Skeletal muscle cell (primary cell): ENCODE data around the gene CGB3.
"Not testable (repeated sequence)": the region's sequence is repeated elsewhere in the genome, so short reads cannot be mapped to it uniquely, and the experiment has no call there.

ENCODE experiments used
- DNase-seq: peaks from one replicate; pipeline ENCODE4 v3.0.0-alpha.2; 2010; ENCODE audit warnings: low read depth
- H3K4me3 ChIP-seq: 2 replicates; pipeline ENCODE4 v1.5.1; 2011; ENCODE audit warnings: low read depth, mild to moderate bottlenecking, control low read depth, low read length, moderate library complexity

Gene CGB3

DNA sequence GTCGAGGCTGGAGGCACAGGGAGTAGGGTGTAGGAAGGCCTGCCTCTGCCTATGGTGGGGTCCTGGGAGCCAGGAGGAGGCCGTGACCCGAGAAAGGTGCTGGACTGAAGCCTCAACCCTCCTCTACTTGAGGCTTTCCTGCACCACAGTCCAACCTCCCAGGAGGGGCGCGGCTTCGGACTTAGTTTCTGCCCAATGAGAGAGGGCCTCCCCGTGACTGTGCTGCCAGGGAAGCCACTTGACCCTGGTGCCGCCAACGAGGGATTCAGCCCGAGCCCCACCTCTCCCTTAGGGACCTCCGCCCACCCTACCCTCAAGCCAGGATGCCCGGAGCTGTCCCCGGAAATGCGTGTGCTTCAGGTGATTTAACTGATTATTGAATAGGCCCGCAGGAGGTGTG lies at the start of gene CGB3:
Gene CGB3, minus strand, starts transcription at position 101 of the 400 bp plus-strand sequence. CDS start 362 bp downstream, outside the sequence.
- H3K4me3 ChIP-seq, DNase-seq: not testable (repeated sequence)

DNA sequence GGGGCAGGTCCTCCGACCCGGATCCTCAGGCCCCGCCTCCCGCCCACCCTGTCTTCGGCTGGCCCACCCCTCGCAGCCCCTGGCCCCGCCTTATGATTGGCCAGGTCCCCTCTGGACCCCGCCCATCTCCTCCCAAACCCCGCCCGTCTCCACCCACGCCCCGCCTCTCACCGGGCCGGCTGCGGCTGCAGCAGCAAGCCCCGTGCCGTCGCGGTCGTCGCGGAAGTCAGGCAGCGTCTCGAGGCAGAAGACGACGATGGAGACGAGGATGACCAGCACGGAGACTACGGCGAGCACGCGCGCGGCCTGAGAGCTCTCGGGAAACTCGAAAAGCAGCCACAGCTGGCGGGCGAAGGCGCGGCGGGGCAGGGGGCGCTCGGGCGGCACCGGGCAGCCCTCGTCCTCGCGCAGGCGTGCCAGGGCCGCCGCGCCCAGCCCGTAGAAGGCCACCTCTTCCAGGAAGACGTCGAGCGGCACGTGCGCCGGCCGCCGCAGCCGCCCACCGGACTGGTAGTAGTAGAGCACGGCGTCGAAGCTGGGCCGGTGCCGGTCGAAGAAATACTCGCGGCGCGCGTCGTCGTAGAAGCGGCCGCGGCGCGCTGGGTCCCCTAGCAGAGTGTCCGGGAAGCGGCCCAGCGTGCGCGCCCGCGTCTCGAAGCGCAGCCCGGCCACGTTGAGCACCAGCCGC lies 47.9 kb upstream of the CGB3 start:
- no peak for DNase-seq
- peak overlapping the region; percentile 15 for H3K4me3 ChIP-seq

DNA sequence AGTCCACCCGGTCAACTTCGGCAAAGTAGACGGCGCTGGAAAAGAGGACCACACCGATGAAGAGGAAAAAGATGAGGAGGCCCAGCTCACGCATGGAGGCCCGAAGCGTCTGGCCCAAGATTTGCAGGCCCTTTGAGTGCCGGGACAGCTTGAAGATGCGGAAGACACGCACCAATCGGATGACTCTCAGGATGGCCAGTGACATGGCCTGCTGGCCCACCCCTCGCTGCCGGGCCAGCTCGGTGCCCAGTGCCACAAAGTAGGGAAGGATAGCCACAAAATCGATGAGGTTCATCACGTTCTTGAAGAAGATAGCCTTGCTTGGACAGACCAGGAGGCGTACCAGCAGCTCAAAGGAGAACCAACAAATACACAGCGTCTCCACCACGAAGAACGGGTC lies 46.3 kb upstream of the CGB3 start:
- no peak overlapping the region for H3K4me3 ChIP-seq
- DNase-seq: no peak

DNA sequence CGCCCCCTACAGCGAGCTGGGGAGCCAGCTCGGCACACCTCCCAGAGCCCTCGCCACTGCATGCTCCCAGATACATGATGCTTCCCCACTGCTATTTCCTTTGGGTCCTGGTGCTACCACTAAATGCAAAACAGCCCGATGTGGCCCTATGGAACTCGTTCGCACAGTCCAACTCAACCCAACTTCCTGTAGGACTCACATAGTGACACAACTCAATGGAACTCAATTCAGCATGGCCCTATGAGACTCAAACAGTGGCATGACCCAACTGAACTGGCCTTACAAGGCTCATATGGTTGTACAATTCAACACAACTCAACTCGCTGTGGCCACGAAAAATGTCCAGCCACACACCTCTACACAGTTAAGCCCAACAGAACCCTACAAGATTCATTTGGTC lies 44.9 kb upstream of the CGB3 start:
- DNase-seq: no peak
- H3K4me3 ChIP-seq: no peak overlapping the region

DNA sequence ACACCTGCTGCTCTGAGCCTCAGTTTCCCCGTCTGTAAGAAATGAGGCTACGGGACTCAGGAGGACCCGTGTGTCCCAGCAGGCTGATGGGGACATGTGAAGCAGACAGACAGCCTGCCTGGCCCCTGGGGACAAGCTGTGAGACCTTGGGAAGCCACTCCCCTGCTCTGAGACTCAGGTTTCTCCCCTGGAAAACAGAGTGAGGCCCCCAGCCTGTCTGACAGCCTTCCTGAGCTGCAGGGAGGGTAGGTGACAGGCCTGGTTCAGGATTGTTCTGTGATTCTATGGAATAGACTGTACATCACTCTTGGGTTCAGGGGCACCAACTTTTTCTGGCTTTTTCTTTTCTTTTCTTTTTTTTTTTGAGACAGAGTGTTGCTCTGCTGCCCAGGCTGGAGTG lies 43.4 kb upstream of the CGB3 start:
- no peak overlapping the region for H3K4me3 ChIP-seq
- DNase-seq: no peak

DNA sequence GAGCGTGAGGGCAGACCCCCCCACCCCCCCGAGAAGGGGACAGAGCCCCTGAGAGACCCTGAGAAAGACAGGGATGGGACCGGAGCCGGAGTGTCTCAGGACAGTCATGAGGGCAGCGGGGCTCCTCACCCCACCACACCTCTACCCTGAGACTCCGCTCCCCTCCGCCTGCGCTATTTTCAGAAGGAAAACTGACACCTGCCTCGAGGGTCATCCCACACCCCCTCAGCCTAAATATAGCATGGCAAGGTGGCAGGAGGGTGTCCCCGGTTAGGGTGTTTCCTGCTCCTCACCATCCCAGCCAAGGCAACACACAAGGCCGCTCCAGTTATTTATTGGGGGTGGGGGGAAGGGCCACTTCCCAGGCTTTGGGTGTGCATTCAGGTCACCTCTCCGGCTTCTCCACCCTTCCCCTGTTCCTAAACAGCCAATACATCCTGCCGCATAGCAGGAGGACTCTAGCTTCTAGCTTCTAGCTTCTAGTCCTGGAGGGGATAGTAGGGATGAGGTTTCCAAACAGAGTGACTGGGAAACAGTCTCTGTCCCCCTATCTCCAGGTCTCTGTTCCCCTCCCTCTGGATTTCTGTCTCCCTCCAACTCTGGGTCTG lies 41.9 kb upstream of the CGB3 start:
- H3K4me3 ChIP-seq: no peak overlapping the region
- DNase-seq: no peak

DNA sequence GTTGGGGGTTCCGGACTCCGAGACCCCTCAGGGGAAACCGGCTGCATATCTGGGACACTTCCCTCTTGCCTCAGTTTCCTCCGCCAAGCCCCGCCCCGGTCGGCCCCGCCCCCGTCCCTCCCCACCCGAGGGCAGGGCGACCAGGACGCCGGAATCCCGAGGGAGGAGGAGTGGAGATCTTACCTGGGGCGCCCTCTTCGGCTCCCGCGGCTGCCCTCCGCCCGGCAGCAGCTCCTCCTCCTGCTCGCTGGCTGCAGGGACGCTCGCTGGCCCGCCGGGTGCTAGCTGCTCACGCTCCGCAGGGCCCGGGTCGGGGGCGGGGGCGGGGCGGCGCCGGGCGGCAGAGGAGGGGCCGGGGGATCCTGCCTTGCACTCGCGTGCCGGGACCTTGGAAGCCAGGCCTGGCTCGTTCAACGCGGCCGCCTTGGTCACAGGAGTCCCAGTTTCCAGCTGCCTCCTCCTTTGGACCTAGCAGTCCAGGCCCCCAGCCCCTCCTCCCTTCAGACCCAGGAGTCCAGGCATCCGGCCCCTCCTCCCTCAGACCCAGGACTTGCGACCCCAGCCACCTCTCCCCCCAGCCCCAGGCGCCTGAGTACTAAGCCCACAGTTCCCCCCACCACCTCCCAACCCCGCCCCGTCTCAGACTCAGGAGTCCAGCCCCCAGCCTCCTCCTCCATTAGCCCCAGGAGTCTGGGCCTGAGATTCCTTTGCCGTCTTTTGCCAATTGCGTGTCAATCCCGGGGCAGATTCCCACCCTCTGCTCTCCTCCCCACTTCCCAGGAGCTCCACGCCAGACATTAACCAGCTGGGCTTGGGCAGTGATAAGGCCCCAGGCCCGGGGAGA lies 40.9 kb upstream of the CGB3 start, which contains the start of gene NTF4:
Gene NTF4, minus strand, starts transcription at position 51 of the 844 bp plus-strand sequence. CDS start 2,821 bp downstream, outside the sequence.
- no peak for DNase-seq
- peak within 1 kb of the TSS; percentile 32 for H3K4me3 ChIP-seq

DNA sequence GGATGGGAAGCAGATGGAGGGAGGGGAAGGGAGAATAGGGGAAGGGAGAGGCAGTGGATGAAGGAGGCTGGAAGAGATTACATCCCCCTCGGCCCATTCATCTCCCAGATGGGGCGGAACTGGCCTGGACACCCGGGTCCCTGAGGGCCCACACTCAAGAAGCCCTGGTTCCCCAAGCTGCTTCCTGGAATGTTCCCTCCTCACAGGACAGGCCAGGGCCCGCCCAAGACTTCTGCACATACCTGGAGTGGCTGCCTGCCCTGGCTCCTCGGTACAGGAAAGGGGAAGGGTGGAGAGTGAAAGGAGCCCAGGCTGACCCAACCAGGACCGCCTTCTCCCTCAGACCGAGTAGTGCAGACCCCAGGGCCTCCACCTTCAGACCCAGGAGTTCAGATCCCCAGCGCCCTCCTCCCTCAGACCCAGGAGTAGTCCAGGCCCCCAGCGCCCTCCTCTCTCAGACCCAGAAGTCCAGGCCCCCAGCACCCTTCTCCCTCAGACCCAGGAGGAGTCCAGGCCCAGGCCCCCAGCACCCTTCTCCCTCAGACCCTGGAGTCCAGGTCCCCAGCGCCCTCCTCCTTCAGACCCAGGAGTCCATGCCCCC lies 40.0 kb upstream of the CGB3 start:
- no peak for DNase-seq
- H3K4me3 ChIP-seq: peak overlapping the region; percentile 32

DNA sequence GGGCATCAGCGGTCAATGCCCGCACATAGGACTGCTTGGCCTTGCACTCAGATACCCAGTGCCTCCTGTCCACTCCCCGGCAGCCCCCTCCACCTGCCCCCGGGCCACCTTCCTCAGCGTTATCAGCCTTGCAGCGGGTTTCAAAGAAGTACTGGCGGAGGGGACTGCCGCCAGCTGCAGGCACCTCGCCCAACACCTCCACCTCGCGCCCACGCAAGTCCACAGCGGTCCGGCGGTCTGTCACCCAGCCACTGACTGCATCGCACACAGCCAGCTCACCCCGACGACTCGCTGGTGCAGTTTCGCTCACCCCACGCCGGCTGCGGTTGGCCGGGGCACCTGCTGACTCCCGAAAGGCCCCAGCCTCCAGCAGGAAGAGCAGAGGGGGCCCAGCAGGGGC lies 37.3 kb upstream of the CGB3 start:
- DNase-seq: no peak
- H3K4me3 ChIP-seq: no peak overlapping the region

DNA sequence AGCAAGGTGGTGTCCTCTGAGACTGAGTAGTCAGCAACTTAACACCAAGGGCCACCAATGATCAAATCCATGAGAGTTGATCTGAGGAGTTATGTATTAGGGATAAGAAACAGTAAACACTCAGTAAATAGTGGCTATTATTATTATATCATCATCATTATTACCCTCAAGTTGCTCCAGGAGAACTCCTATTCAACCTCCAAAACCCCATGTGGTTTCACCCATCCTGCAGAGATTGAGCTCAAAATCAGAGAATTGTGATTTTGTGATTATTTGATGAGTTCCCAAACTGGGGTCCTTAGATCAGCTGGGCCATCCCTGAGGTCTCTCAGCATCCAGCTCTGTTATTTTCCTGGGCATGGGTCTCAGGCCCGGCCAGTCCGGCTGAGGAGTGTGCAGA lies 36.9 kb upstream of the CGB3 start:
- H3K4me3 ChIP-seq: no peak overlapping the region
- DNase-seq: no peak

DNA sequence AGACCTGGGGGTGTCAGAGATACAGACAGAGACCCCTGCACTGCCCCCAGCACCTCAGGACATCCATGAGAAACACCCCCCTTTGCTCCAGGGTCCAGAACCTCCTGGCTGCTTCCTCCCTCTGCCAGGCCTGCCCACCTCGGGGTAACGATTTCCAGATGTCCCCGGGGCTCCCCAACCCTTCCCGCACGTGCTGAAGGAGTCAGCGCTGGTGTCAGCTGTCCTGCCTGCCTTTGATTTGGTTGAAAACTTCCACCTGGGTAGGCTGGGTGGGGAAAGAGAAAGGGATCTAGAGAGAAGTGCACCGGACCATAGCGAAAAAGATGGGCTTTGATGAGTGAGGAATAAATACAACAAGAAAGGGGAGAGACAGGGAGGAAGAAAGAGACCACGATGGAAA lies 34.9 kb upstream of the CGB3 start:
- no peak overlapping the region for H3K4me3 ChIP-seq
- no peak for DNase-seq

DNA sequence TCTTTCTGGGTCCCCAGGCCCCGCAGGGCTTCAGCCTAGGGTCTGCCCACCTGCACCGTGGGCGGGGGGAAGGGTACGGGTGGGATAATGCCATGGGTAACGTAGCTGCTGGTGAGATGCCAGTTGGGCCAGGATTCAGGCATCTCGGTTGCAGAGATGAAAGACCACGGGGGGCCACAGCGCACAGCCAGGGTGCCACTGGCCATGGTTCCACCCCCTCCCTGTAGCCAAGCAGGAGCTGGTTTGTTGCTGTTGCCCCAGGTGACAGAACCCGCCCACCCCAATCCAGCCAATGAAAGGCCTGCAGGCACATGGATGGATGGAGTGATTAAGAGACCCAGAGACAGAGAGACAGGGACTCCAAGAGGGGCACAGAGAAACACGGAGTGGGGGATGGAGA lies 34.4 kb upstream of the CGB3 start:
- H3K4me3 ChIP-seq: no peak overlapping the region
- DNase-seq: no peak

DNA sequence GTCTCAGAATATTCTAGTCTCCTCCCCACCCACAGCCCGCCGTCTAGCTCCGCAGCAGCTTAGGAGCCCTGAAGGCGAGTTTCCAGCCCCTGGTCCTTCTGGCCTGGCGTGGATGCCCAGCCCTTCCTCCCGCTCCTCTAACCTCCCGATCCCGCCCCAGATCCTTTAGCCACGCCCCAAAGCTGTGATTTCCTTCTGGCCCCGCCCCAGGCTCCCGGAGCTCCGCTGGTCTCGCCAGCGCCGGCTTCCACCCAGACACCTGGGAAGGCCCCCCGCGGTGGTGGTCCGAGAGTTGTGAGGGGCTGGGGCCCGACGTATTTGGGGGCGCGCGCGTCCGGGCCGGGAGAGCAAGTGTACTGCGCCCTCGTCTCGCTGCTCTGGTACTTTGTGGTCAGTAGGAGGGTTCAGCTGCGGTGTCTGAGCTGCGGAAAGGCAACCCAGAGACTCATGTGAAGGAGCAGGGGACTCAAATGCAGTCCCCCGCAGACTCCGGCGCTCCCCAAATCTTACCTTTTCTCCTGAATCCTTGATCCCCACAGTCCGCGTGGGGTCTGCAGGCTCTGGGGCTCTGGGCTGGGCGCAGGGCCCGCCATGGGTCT lies 33.6 kb upstream of the CGB3 start, which contains the start of gene CGB7:
Gene CGB7, minus strand, starts transcription at position 114 of the 599 bp plus-strand sequence. CDS start 2,374 bp downstream, outside the sequence.
- peak within 1 kb of the TSS; percentile 58 for H3K4me3 ChIP-seq
- DNase-seq: no peak

DNA sequence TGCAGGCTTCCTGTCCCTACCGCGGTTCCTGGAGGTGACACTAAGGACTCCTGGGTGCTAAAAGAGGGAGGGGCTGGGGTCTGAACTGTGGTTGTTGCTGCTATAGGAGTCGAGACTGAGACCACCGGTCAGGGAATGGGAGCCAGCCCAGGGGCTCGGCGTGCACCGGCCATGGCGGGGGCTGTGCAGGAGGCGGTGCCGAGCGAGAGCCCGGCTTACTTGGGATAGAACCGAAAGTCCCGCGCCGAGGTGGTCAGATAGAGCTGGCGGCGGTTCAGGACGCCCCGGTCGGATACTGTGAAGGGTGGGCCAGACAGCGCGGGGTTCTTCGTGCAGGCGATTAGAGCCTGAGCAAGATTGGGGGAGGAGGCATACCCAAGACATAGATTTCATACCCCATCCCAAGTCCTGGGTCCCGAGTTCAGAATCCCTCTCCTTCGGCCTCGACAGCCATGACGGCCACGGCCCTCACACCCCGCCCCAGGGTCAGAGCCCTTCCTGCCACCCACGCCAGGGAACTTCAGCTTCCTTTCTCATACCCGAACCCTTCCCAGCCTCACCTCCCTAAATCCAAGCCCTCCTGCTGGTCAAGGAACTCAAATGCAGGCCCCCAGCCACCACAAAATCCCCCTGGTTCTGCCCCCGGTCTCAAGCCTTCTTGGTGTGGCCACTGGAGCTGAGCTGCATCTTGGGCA lies 32.9 kb upstream of the CGB3 start:
- H3K4me3 ChIP-seq: peak overlapping the region; percentile 58
- DNase-seq: not testable (repeated sequence)

DNA sequence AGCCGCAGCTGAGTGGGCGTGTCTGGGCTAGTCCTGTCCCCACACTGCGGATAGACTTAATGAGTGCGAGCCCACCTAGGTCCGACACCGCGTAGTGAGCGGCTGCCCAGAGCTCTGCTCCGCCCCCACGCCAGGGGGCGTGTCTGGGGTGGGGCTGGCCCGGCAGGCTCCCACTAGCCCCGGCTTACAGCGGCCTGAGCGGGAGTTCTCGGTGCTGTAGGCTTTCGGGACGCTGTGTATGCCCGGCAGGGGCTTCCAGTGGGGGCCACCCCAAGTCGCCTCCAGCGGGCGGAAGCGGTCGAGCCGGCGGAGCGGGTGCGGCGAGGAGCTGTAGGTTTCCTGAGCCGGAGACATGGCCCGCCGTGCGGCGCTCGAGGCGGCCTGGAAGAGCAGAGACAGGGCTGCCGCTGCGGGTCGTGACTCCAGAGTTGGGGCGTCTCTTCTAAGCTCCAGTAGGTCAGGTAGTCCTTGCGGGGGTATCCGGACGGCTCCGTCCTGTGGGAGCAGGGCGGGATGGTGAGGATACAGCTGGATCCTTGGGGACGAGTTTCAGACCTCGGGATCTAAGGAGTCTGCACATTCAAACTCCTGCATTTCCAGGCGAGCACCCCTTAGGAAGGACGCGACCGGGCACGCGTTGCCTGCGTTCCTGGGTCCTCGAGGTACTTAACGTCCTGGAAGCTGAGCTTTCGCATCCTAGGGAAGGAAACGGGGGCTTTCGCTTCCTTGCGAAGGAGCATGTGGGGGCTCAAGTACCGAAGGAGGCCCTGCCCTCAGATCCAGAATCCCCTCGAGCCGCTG lies 32.2 kb upstream of the CGB3 start:
- DNase-seq: no peak
- peak overlapping the region; percentile 58 for H3K4me3 ChIP-seq

DNA sequence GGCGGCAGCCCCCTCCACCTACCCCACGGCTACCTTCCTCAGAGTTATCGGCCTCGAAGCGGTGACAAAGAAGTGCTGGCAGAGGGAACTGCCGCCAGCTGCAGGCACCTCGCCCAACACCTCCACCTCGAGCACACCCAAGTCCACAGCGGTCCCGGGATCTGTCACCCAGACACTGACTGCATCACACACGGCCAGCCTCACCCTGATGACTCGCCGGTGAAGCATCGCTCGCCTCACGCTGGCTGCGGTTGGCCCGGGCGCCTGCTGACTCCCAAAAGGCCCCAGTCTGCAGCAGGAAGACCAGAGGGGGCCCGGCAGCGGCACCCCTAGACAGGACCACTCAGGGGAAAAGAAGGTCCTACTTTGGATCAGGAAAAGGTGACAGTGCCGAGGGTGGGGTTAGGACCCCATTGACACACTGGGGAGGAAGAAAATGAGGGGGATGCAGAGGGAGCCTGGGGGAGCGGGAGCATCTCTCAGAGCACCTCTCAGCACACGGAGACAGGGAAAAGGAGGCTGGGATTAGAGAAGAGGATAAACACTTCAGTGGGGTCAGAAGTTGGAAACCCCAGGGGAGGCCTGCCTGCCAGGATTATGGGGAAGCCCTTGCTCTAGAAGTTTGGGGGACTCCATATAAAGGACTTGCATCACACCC lies 26.4 kb upstream of the CGB3 start:
- not testable (repeated sequence) for DNase-seq, H3K4me3 ChIP-seq

DNA sequence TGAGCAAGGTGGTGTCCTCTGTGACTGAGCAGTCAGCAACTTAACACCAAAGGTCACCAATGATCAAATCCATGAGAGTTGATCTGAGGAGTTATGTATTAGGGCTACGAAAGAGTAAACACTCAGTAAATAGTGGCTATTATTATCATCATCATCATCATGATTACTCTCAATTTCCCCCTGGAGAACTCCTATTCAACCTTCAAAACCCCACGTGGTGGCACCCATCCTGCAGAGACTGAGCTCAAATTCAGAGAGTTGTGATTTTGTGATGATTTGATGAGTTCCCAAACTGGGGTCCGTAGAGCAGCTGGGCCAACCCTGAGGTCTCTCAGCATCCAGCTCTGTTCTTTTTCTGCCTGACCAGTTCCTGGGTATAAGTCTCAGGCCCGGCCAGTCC lies 25.7 kb upstream of the CGB3 start:
- DNase-seq, H3K4me3 ChIP-seq: not testable (repeated sequence)

DNA sequence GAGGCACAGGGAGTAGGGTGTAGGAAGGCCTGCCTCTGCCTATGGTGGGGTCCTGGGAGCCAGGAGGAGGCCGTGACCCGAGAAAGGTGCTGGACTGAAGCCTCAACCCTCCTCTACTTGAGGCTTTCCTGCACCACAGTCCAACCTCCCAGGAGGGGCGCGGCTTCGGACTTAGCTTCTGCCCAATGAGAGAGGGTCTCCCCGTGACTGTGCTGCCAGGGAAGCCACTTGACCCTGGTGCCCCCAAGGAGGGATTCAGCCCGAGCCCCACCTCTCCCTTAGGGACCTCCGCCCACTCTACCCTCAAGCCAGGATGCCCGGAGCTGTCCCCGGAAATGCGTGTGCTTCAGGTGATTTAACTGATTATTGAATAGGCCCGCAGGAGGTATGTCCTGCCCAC lies 24.9 kb upstream of the CGB3 start, which contains the start of gene CGB8:
Gene CGB8, minus strand, starts transcription at position 101 of the 400 bp plus-strand sequence. CDS start 372 bp downstream, outside the sequence.
- not testable (repeated sequence) for DNase-seq, H3K4me3 ChIP-seq
